HS-27A (cell line): Measurements from ENCODE around the gene TCF23.

ENCODE experiments used
- DNase-seq: peaks from one replicate; pipeline ENCODE4 v3.0.0-alpha.2; 2012; ENCODE audit warnings: low read depth, missing footprints

Gene TCF23

DNA sequence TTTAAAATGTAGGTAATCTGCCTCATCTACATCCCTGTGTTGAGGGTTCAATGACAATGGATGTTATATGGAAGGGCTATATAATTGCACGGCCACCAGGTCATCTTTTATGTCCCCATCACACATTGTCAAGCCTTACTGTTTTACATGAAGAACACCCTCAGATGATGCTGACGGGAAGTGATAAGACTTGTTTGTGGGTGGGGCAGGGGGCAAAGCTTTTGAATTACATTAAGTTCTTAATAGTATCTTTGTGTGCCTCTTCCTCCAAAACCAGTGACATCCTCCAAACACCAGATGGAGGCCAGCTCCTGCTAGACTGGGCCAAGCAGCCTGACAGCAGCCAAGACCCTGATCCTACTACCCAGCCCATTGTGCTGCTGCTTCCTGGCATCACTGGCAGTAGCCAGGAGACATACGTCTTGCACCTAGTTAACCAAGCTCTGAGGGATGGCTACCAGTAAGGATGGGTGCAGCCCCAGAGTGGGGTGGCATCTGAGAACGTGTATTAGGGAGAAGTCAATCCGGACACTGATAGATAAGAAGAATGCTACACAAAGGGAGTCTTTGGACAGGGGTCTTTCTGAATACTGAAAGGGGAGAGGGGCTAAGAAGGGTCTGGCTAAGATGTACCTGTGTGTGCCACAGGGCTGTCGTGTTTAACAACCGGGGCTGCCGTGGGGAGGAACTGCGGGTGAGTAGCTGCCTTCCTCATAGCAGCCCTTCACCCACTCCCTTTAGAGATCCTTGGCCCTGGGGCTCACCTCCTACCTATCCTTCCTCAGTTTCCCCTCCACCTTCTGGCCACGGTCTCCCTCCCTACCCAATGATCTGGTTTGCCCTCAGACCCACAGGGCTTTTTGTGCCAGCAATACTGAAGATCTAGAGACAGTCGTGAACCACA is 19.9 kb upstream of the TCF23 start:
- no peak for DNase-seq

DNA sequence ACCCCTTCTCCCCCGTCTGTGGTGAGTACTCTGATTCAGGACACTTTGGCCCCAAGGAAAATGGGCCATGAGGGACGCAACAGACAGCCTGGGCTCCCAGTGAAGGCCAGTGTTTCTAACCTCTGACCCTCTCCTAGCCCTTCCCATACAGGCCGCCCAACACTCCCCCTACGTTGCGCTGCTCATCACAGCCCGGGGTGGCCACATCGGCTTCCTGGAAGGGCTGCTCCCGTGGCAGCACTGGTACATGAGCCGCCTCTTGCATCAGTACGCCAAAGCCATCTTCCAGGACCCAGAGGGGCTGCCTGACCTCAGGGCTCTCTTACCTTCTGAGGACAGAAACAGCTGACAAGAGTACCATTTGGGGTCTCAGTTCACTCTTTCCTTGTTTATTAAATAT is 18.4 kb upstream of the TCF23 start:
- no peak for DNase-seq

DNA sequence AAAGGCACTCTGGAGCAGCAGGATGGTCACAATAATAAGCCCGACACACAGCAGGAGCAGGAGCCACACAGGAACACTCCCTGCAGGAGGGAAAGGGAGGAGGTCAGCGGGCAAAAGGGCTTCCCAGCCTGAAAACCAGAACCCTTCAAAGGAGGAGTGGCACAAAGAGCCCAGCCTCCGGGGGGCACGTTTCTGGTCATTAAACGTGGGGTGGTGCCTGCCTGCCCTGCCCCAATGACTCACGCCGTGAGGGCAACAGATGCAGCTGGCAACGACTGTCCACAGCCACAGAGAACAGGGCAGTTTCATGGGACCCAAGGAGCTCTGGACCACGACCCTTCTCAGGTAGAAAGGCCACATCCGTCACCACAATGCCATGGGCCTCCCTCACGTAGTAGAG is 17.4 kb upstream of the TCF23 start:
- DNase-seq = no peak

DNA sequence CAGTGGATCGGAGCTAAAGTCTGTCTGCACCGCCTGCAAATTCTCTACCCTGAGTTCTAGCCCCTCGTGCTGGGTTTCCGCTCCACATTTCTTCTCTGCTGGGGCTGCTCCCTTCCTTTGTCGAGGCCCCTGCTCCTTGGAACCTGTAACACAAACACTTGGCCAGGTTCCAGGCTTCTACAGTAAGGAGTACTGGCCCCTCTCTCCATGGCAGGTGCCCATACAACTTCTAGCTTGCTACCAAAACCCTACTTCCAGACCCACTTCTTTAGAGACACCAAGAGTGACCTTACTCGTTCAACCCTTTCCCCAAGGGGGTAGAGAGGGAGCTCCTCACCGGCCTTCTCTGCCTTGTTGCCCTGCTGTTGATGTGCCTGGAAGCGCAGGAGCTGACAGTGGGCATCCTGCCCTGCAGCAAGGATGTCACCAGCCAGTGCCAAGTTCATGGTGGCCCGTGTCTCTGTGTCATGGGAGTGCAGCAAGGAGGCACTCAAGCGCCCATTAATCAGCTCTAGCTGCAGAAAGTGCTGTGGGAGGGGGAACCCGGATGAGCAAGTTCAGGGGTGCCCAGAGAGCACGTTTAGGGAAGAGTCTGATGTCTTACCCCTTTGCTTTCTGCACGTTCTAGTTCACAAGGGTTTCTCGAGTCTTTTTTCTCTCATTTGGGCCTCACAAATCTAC is 15.5 kb upstream of the TCF23 start:
- DNase-seq = no peak

DNA sequence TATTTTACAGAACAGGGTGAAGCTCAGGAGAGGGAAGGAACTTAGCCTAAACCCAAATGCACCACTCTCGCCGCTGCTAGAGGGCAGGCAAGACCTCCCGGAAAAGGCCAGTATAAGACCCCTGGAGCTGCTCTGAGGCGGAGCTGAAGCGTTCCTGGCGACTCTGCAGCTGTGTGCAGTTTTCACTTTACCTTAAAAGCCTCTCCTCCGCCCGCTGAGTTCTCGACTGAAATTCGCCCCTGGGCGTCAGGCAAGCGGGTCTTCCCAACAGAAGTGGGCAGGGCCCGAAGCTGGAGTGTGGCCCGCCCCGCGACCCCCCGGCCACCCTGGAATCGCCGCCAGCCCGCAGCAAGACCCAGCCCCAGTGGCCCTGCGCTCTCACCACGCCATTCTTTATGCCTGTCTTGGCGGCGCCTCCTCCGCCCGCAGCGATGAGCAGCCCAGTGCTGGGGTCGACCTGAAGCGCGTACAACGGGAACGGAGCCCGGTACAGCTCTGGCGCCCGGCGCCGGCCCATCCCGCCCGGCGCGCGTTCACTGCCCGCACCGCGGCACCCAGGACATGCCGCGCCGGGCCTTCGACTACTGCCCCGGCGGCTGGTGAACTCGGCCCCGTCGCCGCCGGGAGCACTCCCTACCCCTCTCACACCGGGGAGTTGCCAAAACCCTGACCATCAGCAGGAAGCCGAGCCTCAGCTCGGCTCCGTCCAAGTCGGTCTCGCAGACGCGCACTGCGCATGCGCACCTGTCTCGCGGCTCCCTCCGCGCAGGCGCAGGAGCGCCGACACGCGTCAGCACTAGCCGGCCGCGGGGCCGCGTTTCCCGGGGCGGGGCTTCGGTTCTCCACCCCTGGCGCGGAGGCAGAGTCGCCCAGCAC is 14.7 kb upstream of the TCF23 start, which contains the start of gene PREB:
Gene PREB, minus strand, starts transcription at position 732 of the 876 bp plus-strand sequence. Its CDS starts 215 bp downstream, at position 517.
- DNase-seq = peak; percentile 76

DNA sequence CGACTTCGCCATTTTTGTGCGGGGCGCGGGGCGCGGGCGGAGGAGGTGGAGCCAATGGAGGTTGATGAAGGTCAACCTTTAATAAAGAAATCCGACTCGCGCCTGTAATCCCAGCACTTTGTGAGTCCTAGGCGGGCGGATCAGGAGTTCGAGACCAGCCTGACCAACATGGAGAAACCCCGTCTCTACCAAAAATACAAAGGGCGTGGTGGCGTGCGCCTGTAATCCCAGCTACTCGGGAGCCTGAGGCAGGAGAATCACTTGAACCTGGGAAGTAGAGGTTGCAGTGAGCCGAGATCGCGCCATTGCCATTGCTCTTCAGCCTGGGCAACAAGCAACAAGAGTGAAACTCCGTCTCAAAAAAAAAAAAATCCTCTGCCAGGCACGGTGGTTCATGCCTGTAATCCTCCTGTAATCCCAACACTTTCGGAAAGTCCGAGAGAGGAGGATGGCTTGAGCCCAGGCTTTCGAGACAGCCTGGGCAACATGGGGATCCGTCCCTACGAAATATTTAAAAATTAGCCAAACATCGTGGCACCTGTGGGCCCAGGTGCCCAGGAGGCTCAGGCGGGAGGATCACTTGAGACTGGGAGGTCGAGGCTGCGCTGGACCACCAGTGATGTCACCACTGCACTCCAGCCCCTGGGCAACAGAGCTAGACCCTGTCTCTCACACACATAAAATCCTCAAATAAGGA is 13.9 kb upstream of the TCF23 start:
- DNase-seq = no peak

DNA sequence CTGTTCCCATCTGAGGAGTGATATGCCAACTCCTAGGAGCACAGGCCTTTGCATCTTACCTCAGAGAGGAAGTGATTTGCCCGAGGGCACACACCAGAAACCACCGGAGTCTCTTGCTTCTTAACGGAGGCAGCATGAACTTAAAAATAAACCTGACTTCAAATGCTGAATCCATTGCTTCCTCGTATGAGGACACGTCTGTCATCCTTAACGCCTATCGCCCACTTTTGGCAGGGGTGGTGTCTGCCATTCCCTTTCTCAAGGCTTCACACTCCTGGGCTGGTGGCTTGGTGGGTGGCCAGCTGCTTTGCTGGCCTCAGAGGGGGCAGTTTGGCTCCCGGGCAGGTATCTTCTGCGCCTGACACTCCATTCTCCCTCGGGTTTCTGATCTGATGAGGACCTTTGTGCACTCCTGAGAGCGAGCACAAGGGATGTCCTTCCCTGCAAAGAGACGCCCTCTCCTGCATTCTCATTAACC is 13.3 kb upstream of the TCF23 start:
- DNase-seq = no peak

DNA sequence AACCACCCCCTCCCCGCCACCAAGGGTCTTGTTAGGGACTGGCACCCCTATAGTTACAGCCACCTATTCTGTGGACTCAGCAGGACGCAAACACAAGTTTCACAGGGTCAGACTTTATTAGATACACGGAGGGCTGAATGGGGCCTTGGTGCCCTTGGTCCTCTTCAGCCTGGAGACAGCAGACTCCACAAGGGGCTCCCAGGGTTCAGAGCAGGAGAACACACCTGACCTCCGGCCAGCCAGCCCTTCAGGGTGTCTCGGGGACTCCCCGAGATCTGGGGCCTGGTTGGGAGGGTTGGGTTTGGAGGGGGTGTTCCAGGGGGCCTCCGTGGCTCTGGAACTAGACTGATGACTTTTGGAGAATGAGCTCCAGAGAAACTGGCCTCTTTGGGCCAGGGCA is 12.1 kb upstream of the TCF23 start:
- DNase-seq = no peak

DNA sequence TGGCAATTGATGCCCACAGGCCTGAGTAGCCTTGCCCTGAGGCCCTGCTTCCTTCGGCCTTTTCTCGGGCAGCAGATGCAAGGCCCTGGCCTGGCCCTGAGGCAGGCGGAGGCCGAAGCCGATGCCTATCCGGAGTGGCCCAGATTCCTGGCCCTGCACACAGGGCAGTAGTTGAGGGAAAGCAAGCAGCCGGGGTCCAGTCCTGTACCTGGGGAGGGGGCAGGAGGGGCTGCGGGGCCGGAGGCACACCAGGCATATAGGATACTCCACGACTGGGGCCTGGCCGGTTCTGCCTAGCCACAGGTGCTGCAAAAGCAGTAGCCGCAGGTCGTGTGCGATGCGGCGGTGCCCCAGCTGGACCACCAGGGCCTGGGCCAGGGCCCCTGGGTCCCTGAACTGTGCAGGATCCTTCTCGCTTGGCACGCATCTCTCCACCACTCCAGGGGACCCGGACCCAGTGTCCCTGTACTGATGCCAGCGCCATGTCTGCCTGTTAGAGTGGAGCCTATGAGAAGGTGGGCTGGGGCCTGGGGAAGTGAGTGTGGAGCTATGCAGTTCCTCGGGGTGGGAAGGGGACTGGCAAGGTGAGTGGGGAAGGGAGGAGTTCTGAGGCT is 11.4 kb upstream of the TCF23 start:
- no peak for DNase-seq

DNA sequence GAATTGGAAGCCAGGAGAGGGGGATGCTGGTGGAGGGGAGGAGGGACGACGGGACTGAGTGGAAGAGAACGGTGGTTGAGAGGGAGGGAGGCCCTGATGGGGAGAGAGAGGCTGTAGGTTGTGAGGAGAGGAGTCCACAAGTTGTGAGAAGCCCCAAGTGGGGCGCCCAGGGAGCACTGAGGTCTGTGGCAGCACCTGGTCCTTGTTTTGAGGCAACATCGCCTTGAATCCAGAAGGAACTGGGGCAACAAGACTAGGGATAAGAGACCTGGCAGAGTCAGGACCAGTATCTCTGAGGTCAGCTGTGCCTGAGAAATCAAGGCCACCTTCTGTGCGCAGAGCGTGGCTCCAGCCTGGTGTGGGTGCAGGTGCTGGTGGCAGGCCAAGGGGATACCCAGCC is 10.7 kb upstream of the TCF23 start:
- DNase-seq = no peak

DNA sequence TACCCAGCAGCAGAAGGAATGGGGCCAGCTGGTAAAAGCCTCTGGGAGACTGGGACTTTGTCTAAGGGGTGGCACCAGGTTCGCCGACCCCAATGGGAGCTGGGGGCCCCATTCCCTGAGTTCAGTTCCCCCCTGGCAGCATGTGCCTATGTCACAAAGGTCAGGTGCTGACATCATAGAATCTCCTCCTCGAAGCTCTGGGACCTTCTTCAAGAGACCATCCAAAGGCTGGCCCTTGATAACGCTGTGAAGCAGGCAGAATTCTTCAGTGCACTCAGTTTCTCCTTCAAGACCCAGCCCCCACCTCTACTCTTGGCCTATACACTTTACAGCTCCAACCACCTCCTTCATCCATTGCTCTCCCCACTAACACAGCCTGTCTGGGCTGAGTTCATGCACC is 9.5 kb upstream of the TCF23 start, which contains the start of gene PRR30:
Gene PRR30, minus strand, starts transcription at position 101 of the 400 bp plus-strand sequence. CDS start 1,081 bp downstream, outside the sequence.
- DNase-seq = no peak

DNA sequence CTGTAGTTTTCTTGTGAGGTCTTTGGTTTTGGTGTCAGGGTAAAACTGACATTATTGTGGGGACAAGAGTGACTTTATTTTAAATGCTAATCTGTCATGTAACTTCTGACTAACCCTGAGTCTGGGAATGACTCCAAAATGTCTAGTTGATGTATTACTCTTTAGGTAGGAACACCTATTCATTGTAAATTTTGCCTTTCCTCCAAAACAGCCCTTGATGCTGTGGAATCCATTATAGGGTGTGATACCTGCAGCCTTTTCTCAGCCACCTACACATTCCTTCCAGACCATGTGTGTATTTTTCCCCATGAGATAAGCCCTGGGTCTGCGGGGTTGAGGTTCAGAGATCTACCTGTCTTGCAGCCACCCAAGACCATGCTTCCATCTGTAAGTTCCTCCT is 5.5 kb upstream of the TCF23 start:
- no peak for DNase-seq

DNA sequence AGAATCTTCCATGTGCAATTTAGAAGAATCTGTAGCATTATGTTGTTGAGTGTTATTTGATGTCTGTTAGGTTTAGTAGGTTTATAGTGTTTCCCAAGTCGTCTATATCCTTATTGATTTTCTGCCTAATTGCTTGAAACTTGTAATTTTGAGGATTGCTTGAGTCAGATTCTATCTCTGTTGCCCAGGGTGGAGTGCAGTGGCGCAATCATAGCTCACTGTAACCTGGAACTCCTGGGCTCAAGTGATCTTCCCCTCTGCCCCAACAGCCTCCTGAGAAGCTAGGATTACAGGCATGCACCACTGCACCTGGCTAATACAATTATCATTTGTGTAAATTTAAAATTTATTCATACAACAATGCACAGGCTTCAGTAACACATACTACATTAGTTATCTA is 3.1 kb upstream of the TCF23 start:
- no peak for DNase-seq

DNA sequence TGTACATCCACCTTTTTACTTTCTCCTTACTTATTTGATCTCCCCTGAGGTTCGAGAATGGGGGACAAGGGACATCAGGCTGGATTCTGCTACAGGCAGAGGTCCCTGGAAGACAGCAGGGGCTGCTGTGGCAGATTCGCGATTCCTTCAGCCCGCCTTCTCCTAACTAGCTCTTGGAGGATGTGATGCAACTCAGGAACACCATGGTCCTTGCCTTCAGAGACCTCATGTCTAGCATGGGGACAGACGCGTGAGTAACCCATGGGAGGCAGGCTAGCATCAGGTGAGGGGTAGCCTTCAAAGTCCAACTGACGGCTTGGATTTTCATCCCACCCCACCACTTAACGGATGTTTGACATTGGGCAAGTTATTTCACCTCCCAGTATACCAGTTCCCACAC is 869 bp upstream of the TCF23 start:
- DNase-seq = no peak

DNA sequence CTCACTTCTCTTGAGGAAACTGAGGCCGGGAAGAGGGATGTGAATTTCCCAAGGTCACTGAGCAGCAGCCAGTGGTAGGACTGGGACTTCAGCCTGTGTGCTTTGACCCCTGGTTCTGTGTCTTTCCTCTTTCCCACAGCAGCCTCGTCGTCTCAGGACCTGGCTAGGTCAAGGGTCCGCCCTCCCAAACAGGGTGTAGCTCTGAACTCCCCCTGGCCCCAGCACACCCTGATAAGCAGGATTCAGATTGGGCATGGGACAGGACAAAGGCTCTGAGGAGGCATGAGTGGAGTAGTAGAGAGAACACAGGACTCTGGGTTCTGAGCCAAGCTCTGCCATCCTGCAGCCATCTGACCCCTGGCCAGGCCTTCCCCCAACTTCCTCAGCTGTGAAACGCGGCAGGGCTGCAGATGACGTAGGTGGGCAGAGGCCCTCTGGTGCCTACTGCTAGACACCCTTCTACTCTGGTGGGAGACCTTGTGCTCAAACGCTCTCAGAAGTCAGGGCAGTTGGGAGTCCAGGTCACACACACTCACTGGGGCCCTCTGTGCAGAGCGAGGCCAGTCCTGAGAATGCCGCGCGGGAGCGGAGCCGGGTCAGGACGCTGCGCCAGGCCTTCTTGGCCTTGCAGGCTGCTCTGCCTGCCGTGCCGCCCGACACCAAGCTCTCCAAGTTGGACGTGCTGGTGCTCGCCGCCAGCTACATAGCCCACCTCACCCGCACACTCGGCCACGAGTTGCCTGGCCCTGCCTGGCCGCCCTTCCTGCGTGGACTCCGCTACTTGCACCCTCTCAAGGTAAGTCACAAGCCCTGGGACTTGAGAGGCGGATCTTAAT is 984 bp downstream of the TCF23 start:
- DNase-seq = no peak

DNA sequence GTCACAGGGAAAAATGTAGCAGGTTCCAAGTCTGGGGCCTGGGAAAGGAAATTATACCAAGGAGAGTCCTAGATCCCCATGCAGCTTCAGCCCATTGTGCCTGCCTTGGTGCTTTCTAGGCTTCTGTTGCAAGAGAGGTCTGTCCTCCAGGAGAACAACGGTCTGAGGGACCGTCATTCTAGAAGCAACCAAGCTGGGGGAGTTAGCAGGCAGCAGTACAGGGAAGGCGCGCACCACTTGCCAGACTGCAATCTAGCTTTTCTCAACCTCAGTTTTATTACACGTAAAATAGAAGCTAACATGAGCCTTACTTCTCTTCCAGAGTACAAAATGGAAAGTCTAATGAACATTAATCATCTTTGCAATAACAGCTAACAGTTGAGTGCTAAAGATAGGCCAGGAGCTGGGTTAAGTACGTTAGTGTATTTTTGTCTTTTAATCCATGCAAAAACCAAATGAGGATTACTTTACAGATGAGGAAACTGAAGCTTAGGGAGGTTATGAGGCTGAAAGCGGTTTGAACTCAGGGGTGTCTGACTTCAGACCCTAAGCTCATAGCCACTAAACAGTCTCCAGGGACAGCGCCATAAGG is 1.9 kb downstream of the TCF23 start:
- DNase-seq = no peak

DNA sequence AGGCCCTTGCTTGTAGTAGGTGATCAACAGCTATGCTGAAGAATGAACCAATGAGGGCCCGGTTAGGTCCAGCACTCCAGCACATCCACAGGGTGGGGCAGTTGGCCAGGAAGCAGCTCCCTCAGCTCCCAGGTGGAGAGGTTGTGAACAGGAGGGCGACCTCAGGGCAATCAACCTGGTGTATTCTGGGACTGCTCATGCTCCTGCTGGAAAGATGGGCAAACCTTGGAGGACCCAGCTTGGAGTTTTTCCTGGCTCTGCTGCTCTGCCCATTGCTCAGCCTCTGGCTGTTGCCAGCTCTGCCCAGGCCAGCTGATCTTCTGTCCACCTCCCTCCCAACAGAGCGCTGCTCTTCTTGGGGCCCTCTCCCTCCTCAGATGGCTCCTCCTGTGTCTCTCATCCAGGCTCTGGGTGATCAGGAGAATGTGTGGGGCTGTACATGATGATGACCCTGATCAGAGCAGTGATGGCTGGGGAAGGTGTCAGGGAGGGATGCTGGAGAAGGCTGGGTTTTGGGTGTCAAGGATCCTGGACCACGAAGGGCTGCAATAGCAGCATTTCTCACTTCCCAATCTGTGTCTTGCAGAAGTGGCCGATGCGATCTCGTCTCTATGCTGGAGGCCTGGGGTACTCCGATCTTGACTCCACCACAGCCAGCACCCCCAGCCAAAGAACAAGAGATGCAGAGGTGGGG is 3.4 kb downstream of the TCF23 start:
- DNase-seq = no peak

DNA sequence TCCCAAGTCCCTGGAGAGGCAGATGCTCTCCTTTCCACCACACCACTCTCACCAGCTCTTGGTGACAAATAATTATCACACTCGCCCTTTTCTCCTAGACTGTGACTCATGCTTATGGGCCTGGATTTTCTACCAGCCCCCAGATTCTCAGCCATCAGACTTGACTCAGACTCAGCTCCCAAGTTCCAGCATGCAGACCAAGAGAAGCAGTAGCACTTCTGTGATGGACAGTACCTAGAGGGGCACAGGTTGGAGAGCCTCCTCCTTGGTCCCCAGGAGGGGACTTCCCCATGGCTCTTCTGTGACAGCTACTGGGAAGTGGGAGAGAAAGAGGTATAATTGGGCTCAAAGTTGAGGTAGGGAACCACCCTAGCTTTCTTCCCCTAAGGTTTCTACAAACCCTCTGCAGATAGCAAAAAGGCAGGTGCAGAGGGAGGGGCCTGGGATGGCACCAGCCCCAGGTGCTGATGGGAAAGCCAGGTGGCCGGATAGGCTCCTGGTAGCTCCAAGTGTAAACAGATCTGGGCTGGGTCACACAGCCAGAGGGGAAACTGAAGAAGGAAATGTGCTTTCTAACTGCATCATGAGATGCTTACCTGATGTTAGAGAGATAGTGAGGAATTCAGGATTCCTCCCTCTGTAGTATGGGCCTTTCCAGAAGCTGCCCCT is 4.1 kb downstream of the TCF23 start:
- no peak for DNase-seq

DNA sequence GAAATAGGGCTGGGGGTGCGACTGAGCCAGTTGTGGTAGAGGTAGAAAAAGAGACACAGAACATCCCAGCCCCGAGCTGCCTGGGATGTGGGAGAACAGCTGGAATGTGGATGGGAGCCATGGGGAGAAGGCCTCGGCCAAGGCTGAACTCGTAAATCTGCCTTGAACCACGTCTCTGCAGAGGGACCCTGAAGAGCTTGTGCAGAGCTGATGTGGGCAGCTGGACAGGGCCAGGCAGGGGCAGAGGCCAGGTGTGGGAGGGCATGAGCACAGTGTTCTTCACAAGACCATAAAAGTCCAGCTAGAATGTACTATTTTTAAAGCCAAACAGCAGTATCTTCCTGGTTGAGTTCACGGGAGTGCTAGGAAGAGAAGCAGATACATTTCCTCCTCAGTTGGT is 5.7 kb downstream of the TCF23 start:
- no peak for DNase-seq
